ENCODE measurements around the gene TXNDC9. TPM values are rescaled to one million over a fixed set of nuclear protein-coding genes. Genes with fewer than 3 reads are reported as not detected.

TXNDC9 gene
- total RNA-seq, 2 experiments from 2014 or later: 28.5 to 31.7 TPM

DNA sequence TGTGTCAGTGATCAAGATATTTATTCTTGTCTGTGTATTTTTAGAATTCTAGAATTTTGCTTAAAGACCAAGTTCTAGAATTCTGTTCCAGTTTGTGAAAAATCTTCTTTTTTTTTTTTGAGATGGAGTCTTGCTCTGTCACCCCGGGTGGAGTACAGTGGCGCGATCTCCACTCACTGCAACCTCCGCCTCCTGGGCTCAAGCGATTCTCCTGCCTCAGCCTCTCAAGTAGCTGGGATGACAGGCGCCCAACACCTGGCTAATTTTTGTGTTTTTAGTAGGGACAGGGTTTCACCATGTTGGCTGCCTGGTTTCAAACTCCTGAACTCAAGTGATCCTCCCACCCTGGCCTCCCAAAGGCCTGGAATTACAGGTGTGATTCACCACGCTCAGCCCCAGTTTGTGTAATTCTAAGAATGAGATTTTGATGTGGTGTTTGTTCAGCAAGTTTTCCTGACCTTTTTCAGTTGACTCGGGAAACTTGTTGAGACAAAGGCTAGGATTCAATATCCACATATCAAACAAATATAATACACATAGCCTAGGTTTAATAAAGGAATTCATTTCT lies 4.6 kb upstream of the TXNDC9 start:
- Histone ChIP-seq H3K9me2 (ENCODE audit: insufficient read depth, low read length) (no peaks in the 10 kb centered on the region), H3K4me2 (ENCODE audit: low read length) (no peak overlapping the region), H3K4me1 (ENCODE audit: insufficient read depth, low read length, poor library complexity, severe bottlenecking) (peaks cover 19% of the 10 kb centered on the region), H3K79me2 (ENCODE audit: insufficient read depth, low read depth, low read length) (peaks cover 85% of the 10 kb centered on the region), H3K9me3 (ENCODE audit: low read length) (no peaks in the 10 kb centered on the region), H3K4me3 (ENCODE audit: low read depth, low read length, poor library complexity, severe bottlenecking) (no peak overlapping the region), H3K36me3 (ENCODE audit: insufficient read depth, low read length) (no peaks in the 10 kb centered on the region; the same call in 1 of the 2 replicates), H2AFZ (ENCODE audit: low read length) (no peak overlapping the region), H3K27ac (ENCODE audit: low read depth, low read length, poor library complexity, severe bottlenecking) (no peak overlapping the region), H4K20me1 (ENCODE audit: insufficient read depth, low read length) (peaks cover 27% of the 10 kb centered on the region)
- TF ChIP-seq, protein P1, sequence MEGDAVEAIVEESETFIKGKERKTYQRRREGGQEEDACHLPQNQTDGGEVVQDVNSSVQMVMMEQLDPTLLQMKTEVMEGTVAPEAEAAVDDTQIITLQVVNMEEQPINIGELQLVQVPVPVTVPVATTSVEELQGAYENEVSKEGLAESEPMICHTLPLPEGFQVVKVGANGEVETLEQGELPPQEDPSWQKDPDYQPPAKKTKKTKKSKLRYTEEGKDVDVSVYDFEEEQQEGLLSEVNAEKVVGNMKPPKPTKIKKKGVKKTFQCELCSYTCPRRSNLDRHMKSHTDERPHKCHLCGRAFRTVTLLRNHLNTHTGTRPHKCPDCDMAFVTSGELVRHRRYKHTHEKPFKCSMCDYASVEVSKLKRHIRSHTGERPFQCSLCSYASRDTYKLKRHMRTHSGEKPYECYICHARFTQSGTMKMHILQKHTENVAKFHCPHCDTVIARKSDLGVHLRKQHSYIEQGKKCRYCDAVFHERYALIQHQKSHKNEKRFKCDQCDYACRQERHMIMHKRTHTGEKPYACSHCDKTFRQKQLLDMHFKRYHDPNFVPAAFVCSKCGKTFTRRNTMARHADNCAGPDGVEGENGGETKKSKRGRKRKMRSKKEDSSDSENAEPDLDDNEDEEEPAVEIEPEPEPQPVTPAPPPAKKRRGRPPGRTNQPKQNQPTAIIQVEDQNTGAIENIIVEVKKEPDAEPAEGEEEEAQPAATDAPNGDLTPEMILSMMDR (conservative IDR thresholded peaks at IDR 0.05; ENCODE audit: low read length): no peak
- TF ChIP-seq EZH2phosphoT487 (IDR thresholded peaks at IDR 0.05; ENCODE audit: borderline replicate concordance, low read depth, low read length): no peak
- no peak for DNase-seq (ENCODE audit: low spot score)
- no TSS peak for BruUV-seq (replicated peaks)
- ChIA-PET CTCF (ENCODE audit: unreplicated experiment) (no interaction called here), POLR2A (no interaction called here)
- intact Hi-C loops (cut with micrococcal nuclease; ENCODE audit: unreplicated experiment): no loop called here

DNA sequence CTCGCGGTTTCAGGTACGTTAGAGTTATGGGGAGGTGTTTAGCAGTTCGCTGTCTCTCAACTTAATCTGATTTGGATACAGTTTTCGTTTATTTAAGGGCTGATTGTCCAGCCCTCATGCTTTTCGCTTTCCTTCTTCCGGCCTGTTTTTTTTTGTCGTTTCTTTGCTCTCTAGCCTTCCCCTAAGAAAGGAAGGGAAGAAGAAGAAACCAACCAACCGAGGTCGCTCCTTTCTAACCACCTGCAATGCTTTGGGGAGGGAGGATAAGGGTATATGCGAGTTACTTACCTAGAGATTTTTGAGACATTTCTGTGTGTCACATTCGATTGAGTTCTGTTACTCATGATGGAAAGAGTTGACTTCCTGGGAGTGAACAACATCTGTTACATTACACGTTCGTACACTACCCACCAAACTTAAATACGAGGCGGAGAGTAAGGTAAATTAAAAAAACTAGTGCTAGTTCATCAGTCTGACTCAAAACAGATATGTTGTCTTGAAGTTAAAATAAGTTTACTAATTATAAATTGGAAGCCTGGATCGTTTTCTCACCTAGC lies 2.0 kb upstream of the TXNDC9 start:
- TF ChIP-seq, protein P1 (conservative IDR thresholded peaks at IDR 0.05; ENCODE audit: low read length): no peak
- no peak for TF ChIP-seq EZH2phosphoT487 (IDR thresholded peaks at IDR 0.05; ENCODE audit: borderline replicate concordance, low read depth, low read length)
- CTCF ChIA-PET (ENCODE audit: unreplicated experiment): no interaction called here
- H3K9me3 ChIP-seq (ENCODE audit: low read length): no peaks in the 10 kb centered on the region
- H3K9me2 ChIP-seq (ENCODE audit: insufficient read depth, low read length): no peaks in the 10 kb centered on the region
- peaks cover 5% of the 10 kb centered on the region for H3K36me3 ChIP-seq (ENCODE audit: insufficient read depth, low read length)
- H4K20me1 ChIP-seq (ENCODE audit: insufficient read depth, low read length): peaks cover 27% of the 10 kb centered on the region
- peak overlapping the region; percentile 91 for H3K4me2 ChIP-seq (ENCODE audit: low read length)
- intact Hi-C loops (cut with micrococcal nuclease; ENCODE audit: unreplicated experiment): no loop called here
- peak; percentile 44 for DNase-seq (ENCODE audit: low spot score)
- peak overlapping the region; percentile 86 for H3K4me3 ChIP-seq (ENCODE audit: low read depth, low read length, poor library complexity, severe bottlenecking)
- peak overlapping the region; percentile 83 for H3K27ac ChIP-seq (ENCODE audit: low read depth, low read length, poor library complexity, severe bottlenecking)
- H3K4me1 ChIP-seq (ENCODE audit: insufficient read depth, low read length, poor library complexity, severe bottlenecking): peaks cover 33% of the 10 kb centered on the region
- H2AFZ ChIP-seq (ENCODE audit: low read length): peak overlapping the region; percentile 18; the same call in 1 of the 2 replicates
- BruUV-seq (replicated peaks): TSS peak; percentile 66
- POLR2A ChIA-PET: interaction anchor here (0.7 to 3.5 kb wide), 3 partner anchors 10 to 157 kb away, joined by 3 to 19 read pairs (median 4); partner anchors contain the start of genes MITD1 and MRPL30
- peaks cover 85% of the 10 kb centered on the region for H3K79me2 ChIP-seq (ENCODE audit: insufficient read depth, low read depth, low read length)

Data from OCI-LY7 (cell line).